Superior temporal gyrus (tissue), 1 donor: ENCODE measurements around the gene TBC1D16.

ENCODE experiments used
- DNase-seq: peaks from one replicate; pipeline ENCODE4 v3.0.0-alpha.2; 2016; ENCODE audit errors: extremely low spot score

The TBC1D16 gene

GRCh38 chr17:80035687-80035936 is at the start of gene TBC1D16:
Gene TBC1D16 (minus strand): TSS chr17:80035872. CDS start chr17:80013547, 22,325 bp downstream.
- DNase-seq, result no peak

- no peak for DNase-seq
Observed at GRCh38 chr17:80084773-80085172, 49.1 kb upstream of the TBC1D16 start.

GRCh38 chr17:80083136-80083661 is 47.5 kb upstream of the TBC1D16 start:
- no peak for DNase-seq

GRCh38 chr17:80082403-80083135 is 46.9 kb upstream of the TBC1D16 start:
- DNase-seq, result peak; percentile 79

GRCh38 chr17:80081596-80081995 is 45.9 kb upstream of the TBC1D16 start:
- no peak for DNase-seq

GRCh38 chr17:80080081-80080480 is 44.4 kb upstream of the TBC1D16 start:
- no peak for DNase-seq

GRCh38 chr17:80072410-80072809 is 36.7 kb upstream of the TBC1D16 start:
- no peak for DNase-seq

- DNase-seq, result peak; percentile 28
Observed at GRCh38 chr17:80071116-80071841, 35.6 kb upstream of the TBC1D16 start.

- DNase-seq, result no peak
Observed at GRCh38 chr17:80070375-80071115, 34.9 kb upstream of the TBC1D16 start.

GRCh38 chr17:80068301-80069222 is 32.9 kb upstream of the TBC1D16 start:
- no peak for DNase-seq

- DNase-seq, result no peak
Observed at GRCh38 chr17:80067393-80067986, 31.8 kb upstream of the TBC1D16 start.

- no peak for DNase-seq
Observed at GRCh38 chr17:80065478-80066170, 30.0 kb upstream of the TBC1D16 start.

- DNase-seq, result no peak
Observed at GRCh38 chr17:80064696-80065095, 29.0 kb upstream of the TBC1D16 start.

- no peak for DNase-seq
Observed at GRCh38 chr17:80063830-80064585, 28.3 kb upstream of the TBC1D16 start.

- DNase-seq, result no peak
Observed at GRCh38 chr17:80061421-80061820, 25.7 kb upstream of the TBC1D16 start.

- DNase-seq, result no peak
Observed at GRCh38 chr17:80060644-80061043, 25.0 kb upstream of the TBC1D16 start.

- DNase-seq, result no peak
Observed at GRCh38 chr17:80058311-80058955, 22.8 kb upstream of the TBC1D16 start.

- no peak for DNase-seq
Observed at GRCh38 chr17:80055597-80055996, 19.9 kb upstream of the TBC1D16 start.

- no peak for DNase-seq
Observed at GRCh38 chr17:80053102-80053501, 17.4 kb upstream of the TBC1D16 start.
